HG03439 (cell line): ENCODE measurements around the gene ERBB2.

Experiments
- ATAC-seq: cut with Tn5 transposase; IDR thresholded peaks from one replicate; pipeline ENCODE4 v1.9.1; 2021; ENCODE audit warnings: mild to moderate bottlenecking, moderate library complexity; ENCODE audit not compliant: unreplicated experiment

ERBB2 gene

GRCh38 chr17:39699818-39700147, at the start of gene ERBB2:
ERBB2 (plus strand) TSS chr17:39700064; CDS start chr17:39700239, 175 bp downstream.
- ATAC-seq = no peak

GRCh38 chr17:39650121-39650579, 49.7 kb upstream of the ERBB2 start:
- ATAC-seq = no peak

DNA sequence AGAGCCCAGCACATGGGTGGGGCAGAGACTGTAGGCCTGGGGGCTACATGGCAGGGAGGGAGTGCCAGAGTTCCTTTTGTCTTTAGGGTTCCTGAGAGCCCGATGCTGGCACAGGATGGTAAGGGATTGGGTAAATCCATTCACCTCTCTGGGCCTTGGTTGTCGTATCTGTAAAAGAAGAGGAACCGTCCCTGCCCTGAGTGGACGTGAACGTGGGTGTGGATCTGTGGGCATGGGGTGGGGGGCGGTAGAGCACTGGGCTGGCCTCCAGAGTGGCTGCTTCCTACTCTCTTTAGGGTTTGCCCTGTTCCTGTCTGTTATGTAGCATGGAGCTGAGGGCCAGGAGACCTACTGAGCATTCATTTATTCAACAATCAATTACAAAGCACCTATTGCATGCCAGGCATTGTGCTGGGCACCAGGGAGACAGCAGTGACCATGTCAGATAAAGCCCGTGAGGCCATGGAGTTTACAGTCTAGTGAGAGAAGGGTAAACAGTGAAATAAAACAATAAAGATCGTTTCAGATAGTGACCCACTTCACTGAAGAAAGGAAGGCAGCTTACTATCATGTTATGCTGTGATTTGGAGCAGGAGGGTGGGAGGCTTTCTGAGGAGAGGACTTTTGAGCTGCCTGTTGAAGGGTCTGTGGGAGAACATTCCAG, 47.8 kb upstream of the ERBB2 start:
- no peak for ATAC-seq

DNA sequence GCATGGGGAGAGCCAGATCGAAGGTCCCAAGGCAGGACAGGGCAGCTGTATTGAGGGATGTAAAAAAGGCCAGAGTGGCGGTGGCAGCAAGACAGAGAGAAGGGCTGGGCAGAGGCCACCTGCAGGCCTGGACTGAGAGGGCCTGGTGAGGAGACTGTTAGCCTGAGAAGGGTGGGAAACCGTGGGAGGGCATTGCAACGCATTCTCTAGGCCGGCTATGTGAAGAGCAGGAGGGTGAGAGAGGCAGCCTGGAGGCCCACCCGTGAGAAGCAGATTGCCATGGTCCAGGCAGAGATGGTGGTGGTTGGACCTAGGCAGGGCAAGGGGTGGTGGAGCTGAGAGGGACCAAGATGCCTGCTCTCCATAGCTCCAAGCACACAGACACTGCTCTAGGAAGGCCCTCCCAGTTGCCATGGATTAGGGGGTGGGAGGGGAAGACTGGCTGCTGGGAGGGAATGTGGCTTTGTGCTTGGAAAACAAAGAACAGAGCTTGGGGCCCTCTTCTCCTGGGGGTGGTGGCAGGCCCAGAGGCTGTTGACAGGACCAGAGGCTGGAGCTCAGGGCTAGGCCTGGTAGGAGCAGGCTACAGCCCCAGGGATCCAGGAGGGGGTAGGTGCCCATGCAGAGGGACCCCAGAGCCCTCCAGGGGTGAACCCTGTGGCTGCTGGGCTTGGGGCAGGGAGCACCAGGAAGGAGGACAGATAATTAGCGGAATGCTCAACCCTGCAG, 47.1 kb upstream of the ERBB2 start:
- ATAC-seq = no peak

GRCh38 chr17:39653316-39653661, 46.6 kb upstream of the ERBB2 start:
- ATAC-seq = no peak

DNA sequence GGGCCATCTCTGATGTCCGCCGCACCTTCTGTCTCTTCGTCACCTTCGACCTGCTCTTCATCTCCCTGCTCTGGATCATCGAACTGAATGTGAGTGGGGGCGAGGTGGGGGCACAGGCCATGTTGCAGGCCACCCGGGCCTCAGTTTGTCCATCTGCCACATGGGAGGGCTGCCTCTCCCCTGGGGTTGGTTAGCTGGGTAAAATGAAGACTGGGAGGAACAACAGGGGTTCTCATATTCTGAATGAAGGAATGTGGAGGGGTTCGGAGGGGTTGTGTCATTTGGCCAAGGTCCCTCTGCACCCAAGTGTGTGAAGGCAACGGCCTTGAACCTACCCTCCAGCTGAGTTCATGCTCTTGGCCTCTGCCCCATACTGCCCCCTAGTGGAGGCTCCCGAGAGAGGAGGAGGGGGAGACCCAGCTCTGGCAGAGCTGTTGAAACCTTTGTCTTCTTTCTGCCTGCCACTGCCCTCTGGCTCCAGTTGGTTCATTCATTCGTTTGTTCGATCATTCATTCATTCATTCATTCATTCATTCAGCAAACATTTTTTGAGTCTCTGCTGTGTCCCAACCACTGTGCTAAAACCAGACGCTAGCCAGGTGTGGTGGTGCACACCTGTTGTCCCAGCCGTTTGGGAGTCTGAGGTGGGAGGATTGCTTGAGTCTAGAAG, 46.1 kb upstream of the ERBB2 start:
- no peak for ATAC-seq

DNA sequence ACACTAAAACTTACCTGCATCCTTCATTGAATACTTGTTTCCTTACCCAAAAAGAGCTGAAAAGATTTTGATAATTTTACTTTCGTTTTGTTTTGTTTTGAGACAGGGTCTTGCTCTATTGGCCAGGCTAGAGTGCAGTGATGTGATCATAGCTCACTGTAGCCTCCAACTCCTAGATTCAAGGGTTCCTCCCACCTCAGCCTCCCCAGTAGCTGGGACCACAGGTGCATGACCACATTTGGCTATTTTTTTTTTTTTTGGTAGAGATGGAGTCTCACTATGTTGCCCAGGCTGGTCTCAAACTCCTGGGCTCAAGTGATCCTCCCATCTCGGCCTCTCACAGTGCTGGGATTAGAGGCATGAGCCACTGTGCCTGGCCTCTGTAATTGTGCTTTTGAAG, 44.8 kb upstream of the ERBB2 start:
- ATAC-seq = no peak

DNA sequence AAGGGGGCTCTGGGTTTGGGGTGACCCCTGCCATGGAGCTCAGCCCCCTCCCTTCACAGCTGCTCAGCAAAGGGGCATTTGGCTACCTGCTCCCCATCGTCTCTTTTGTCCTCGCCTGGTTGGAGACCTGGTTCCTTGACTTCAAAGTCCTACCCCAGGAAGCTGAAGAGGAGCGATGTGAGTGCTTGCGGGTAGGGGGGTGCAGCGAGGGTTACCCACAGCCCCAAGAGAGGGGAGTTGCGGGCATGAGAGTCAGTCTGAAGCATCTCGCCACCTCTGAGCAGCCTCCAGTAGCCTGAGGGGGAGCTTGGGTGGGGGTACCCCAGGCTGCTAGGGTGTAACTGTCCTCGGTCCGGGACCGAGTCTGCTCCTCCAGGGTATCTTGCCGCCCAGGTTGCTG, 41.5 kb upstream of the ERBB2 start:
- no peak for ATAC-seq

DNA sequence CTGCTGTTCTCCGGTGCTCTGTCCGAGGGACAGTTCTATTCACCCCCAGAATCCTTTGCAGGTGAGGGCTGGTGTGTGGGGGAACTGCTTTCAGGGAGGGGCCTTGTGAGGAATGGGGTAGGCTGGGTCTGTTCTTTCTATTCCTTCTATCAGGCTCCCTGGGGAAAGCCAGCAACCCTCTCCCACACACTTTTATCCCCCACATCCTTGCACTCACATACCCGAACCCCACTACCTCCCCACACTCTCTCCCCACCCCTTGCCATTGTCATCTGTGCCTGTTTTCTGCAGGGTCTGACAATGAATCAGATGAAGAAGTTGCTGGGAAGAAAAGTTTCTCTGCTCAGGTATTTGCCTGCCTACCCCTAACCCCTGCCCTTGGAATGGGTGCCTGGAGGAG, 41.1 kb upstream of the ERBB2 start:
- no peak for ATAC-seq

- no peak for ATAC-seq
These were observed 40.4 kb upstream of the ERBB2 start for GRCh38 chr17:39659279-39660010.

DNA sequence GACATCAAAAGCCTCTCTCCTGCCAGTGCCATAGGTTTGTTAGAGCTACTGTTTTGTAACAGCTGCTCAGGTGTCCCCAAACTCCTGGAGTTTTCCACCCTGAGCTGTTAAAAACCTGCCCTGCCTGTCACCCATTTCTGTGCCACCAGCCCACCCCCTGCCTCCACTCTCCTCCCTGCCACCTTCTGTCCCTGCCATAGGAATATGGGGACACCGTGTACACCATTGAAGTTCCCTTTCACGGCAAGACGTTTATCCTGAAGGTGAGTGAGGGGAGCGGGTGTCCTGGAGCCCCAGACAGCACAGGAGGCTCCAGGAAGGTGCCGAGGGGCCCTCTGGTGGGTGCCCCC, 39.9 kb upstream of the ERBB2 start:
- no peak for ATAC-seq

DNA sequence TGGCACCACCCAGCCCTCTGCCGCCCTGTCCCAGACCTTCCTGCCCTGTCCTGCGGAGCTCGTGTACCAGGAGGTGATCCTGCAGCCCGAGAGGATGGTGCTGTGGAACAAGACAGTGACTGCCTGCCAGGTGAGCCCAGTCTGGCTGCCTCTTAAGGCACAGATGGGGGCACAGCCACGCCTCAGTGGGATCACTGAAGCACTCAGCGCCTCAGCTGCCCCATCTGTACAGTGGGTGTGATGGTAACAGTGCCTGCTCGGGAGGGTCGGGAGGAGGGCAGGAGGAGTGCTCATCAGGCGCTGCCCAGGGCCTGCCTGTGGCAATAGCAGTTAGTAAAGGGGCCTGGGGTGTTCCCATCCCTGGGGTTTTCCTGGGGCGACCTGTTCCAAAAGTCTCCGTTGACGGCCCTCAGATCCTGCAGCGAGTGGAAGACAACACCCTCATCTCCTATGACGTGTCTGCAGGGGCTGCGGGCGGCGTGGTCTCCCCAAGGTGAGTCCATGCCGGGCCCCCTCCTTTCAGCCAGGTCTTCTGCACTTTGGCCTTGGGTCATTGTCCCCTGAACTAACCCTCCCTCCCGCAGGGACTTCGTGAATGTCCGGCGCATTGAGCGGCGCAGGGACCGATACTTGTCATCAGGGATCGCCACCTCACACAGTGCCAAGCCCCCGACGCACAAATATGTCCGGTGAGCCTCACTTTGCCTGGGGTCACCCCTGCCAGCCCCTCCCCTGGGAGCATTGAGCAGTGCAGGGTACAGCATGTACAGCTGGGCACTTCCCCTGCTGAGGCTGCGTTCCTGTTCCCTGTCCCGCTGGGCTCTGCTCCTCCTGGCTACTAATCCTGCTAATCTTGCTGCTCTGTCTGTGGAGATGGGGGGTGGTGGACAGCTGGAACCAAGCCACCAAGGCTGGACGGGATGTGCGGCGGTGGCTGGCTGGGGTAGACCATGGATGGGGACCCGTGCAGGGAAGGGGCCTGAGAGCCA, 39.2 kb upstream of the ERBB2 start:
- no peak for ATAC-seq

- ATAC-seq = no peak
These were observed 37.9 kb upstream of the ERBB2 start for GRCh38 chr17:39661744-39662541.

DNA sequence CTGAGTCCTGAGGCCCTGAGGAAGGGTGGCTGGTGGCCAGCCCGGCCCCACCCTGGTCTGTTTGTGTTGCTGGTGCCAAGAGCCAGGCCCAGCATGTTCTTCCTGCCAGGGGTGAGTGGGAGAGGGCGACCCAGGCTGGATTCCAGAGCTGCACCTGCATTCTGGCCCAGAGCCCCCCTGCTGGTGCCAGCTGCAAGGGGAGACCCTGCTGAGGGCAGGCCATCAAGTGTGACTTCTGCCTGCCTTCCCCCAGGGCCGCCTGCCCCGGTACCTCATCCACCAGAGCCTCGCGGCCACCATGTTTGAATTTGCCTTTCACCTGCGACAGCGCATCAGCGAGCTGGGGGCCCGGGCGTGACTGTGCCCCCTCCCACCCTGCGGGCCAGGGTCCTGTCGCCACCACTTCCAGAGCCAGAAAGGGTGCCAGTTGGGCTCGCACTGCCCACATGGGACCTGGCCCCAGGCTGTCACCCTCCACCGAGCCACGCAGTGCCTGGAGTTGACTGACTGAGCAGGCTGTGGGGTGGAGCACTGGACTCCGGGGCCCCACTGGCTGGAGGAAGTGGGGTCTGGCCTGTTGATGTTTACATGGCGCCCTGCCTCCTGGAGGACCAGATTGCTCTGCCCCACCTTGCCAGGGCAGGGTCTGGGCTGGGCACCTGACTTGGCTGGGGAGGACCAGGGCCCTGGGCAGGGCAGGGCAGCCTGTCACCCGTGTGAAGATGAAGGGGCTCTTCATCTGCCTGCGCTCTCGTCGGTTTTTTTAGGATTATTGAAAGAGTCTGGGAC, 37.1 kb upstream of the ERBB2 start:
- ATAC-seq = no peak

DNA sequence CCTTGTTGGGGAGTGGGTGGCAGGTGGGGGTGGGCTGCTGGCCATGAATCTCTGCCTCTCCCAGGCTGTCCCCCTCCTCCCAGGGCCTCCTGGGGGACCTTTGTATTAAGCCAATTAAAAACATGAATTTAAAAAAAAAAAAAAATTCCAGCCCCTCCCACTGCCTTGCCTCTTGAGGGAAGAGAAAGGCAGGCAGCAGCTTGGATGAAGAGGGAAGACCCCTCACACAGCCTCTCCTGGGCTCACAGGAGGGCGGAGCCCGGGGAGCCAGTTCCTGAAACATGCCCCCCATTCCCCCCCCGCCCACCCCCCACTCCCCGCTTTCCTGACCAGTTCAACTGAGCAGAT, 36.5 kb upstream of the ERBB2 start:
- ATAC-seq = no peak

DNA sequence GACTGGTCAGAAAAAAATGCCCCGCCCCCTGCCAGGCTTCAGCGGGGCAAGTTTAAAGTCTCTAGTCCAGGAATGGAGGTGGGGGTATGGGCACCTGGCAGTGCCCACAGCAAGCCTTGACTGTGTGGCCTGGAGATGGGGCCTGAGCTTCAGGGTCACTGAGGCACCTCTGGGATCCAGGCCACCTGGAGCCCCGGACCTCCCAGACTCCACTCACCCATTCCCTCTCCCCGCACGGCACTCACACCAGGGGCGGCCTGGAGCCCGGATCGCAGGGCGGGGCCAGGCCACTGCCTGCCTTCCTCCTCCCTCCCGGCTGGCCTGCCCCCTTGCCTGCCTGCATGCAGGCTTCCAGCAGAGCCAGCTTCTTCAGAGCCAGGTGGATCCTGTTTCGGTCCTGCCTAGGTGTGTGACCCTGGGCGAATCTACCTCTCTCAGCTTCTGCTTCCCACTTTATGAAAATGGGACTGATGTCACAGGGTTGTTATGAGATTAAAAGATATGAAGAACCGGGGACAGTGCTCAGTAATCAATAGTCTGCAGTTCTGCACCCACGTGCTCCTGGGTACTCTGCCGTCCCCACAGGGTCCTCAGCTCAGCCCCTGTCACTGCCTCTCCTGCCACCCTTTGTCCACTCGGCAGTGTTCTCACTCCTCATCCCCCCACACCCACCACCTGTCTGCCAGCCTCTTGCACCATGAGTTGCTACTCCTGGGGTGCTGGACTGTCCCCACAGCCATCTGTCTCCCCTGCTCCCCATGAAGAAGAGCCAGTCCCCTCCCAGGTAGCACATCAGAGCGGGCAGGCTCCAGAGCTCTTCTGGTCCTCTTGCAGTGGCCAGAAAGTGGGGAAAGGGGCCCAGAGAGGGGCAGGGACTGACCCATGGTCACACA, 35.9 kb upstream of the ERBB2 start:
- ATAC-seq = no peak

GRCh38 chr17:39664581-39665561, 35.0 kb upstream of the ERBB2 start, which contains the start of gene TCAP:
TCAP (plus strand) TSS chr17:39665349; CDS start chr17:39665360, 11 bp downstream.
- ATAC-seq = no peak
